Measurements from ENCODE around the gene ARRDC5.

ARRDC5 gene

GRCh38 chr19:4878491-4878968, 24.2 kb downstream of the ARRDC5 start:
- Histone ChIP-seq H2AFZ (ENCODE audit: low read length) (no peak overlapping the region), H3K27ac (ENCODE audit: low read length) (no peak overlapping the region)

GRCh38 chr19:4877753-4878490, 24.8 kb downstream of the ARRDC5 start:
- no peak overlapping the region for H3K9ac ChIP-seq (ENCODE audit: low read length)

More at GRCh38 chr19:4878491-4878968, 24.2 kb downstream of the ARRDC5 start:
- Histone ChIP-seq H3F3A (ENCODE audit: insufficient read depth, low read length) (no peaks in the 10 kb centered on the region), H3K36me3 (replicated peaks; ENCODE audit: insufficient read depth, low read length) (no peaks in the 10 kb centered on the region), H3K9me2 (replicated peaks; ENCODE audit: insufficient read depth, low read length) (no peaks in the 10 kb centered on the region), H3K79me2 (ENCODE audit: low read length) (no peaks in the 10 kb centered on the region), H3K4me3 (ENCODE audit: low read length) (no peak overlapping the region), H4K20me1 (ENCODE audit: insufficient read depth, low read length) (no peaks in the 10 kb centered on the region), H3K4me2 (ENCODE audit: low read depth, low read length) (no peak overlapping the region), H3K27me3 (replicated peaks; ENCODE audit: insufficient read depth, low read length) (0 out of 2 replicates have a peak, but pooled peaks cover 6% of the 10 kb centered on the region), H3K4me1 (ENCODE audit: low read length) (no peaks in the 10 kb centered on the region), H3K9me3 (replicated peaks; ENCODE audit: insufficient read depth, low read length) (no peaks in the 10 kb centered on the region), H3K9ac (ENCODE audit: low read length) (no peak overlapping the region)
- TF ChIP-seq CTCF (IDR thresholded peaks at IDR 0.05; ENCODE audit: low read length), result no peak
- TF ChIP-seq EZH2 (optimal IDR thresholded peaks at IDR 0.05; ENCODE audit: low read depth, low read length), result no peak
- TF ChIP-seq EZH2phosphoT487 (IDR thresholded peaks at IDR 0.05; ENCODE audit: low read length), result no peak
- DNase-seq, result no peak

GRCh38 chr19:4873930-4874329, 28.8 kb downstream of the ARRDC5 start:
- no peaks in the 10 kb centered on the region for H3K9me3 ChIP-seq (replicated peaks; ENCODE audit: insufficient read depth, low read length)
- no peaks in the 10 kb centered on the region for H3K36me3 ChIP-seq (replicated peaks; ENCODE audit: insufficient read depth, low read length)
- no peaks in the 10 kb centered on the region for H3K4me1 ChIP-seq (ENCODE audit: low read length)
- H3K4me3 ChIP-seq (ENCODE audit: low read length), result no peak overlapping the region
- no peaks in the 10 kb centered on the region for H3K79me2 ChIP-seq (ENCODE audit: low read length)
- H3F3A ChIP-seq (ENCODE audit: insufficient read depth, low read length), result no peaks in the 10 kb centered on the region
- H3K4me2 ChIP-seq (ENCODE audit: low read depth, low read length), result no peak overlapping the region
- H3K27ac ChIP-seq (ENCODE audit: low read length), result no peak overlapping the region
- no peak overlapping the region for H3K9ac ChIP-seq (ENCODE audit: low read length)
- 0 out of 2 replicates have a peak, but pooled peaks cover 6% of the 10 kb centered on the region for H3K27me3 ChIP-seq (replicated peaks; ENCODE audit: insufficient read depth, low read length)
- H3K9me2 ChIP-seq (replicated peaks; ENCODE audit: insufficient read depth, low read length), result no peaks in the 10 kb centered on the region
- TF ChIP-seq EZH2 (optimal IDR thresholded peaks at IDR 0.05; ENCODE audit: low read depth, low read length), result no peak
- TF ChIP-seq EZH2phosphoT487 (IDR thresholded peaks at IDR 0.05; ENCODE audit: low read length), result no peak
- no peak for TF ChIP-seq CTCF (IDR thresholded peaks at IDR 0.05; ENCODE audit: low read length)
- no peak for DNase-seq
- no peak overlapping the region for H2AFZ ChIP-seq (ENCODE audit: low read length)
- no peaks in the 10 kb centered on the region for H4K20me1 ChIP-seq (ENCODE audit: insufficient read depth, low read length)

More at GRCh38 chr19:4877753-4878490, 24.8 kb downstream of the ARRDC5 start:
- Histone ChIP-seq H3K9me2 (replicated peaks; ENCODE audit: insufficient read depth, low read length) (no peaks in the 10 kb centered on the region), H4K20me1 (ENCODE audit: insufficient read depth, low read length) (no peaks in the 10 kb centered on the region), H3F3A (ENCODE audit: insufficient read depth, low read length) (no peaks in the 10 kb centered on the region), H3K36me3 (replicated peaks; ENCODE audit: insufficient read depth, low read length) (no peaks in the 10 kb centered on the region), H3K79me2 (ENCODE audit: low read length) (no peaks in the 10 kb centered on the region), H3K4me2 (ENCODE audit: low read depth, low read length) (no peak overlapping the region), H2AFZ (ENCODE audit: low read length) (no peak overlapping the region), H3K9me3 (replicated peaks; ENCODE audit: insufficient read depth, low read length) (no peaks in the 10 kb centered on the region), H3K4me3 (ENCODE audit: low read length) (no peak overlapping the region), H3K4me1 (ENCODE audit: low read length) (no peaks in the 10 kb centered on the region), H3K27ac (ENCODE audit: low read length) (no peak overlapping the region), H3K27me3 (replicated peaks; ENCODE audit: insufficient read depth, low read length) (0 out of 2 replicates have a peak, but pooled peaks cover 6% of the 10 kb centered on the region)
- no peak for DNase-seq
- TF ChIP-seq EZH2 (optimal IDR thresholded peaks at IDR 0.05; ENCODE audit: low read depth, low read length) (no peak), CTCF (IDR thresholded peaks at IDR 0.05; ENCODE audit: low read length) (no peak), EZH2phosphoT487 (IDR thresholded peaks at IDR 0.05; ENCODE audit: low read length) (no peak)
